VCaP (cell line): ENCODE results near the gene USP6NL.

Experiments used
- H3K27ac ChIP-seq: fragments of 450-650 bp; 2 replicates; pipeline ENCODE4 v1.5.1; 2017
- TF ChIP-seq, protein P1 (sequence below): fragments of 450-650 bp; conservative IDR thresholded peaks from 2 replicates; pipeline ENCODE4 v1.5.1; 2017; ENCODE audit warnings: mild to moderate bottlenecking, moderate library complexity

The USP6NL gene

DNA sequence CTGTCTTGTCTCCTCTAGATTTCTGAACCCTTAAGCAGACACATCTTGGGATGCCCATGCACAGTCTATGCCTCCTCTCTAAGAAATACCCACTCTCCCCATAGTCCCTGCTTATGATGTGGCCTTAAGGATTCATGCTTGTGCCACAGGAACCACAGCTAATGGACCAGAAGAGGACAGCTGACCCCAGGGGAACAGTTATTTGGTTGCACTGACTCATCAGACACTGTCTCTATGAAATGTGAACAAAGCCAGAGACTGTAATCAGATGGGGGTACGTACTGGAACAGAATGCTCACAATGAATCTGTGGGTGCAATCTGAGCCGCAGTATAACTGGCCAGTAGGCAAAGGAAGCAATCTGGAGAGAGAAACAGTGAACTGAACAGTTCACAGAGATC is 121.9 kb downstream of the USP6NL start:
- TF ChIP-seq, protein P1, sequence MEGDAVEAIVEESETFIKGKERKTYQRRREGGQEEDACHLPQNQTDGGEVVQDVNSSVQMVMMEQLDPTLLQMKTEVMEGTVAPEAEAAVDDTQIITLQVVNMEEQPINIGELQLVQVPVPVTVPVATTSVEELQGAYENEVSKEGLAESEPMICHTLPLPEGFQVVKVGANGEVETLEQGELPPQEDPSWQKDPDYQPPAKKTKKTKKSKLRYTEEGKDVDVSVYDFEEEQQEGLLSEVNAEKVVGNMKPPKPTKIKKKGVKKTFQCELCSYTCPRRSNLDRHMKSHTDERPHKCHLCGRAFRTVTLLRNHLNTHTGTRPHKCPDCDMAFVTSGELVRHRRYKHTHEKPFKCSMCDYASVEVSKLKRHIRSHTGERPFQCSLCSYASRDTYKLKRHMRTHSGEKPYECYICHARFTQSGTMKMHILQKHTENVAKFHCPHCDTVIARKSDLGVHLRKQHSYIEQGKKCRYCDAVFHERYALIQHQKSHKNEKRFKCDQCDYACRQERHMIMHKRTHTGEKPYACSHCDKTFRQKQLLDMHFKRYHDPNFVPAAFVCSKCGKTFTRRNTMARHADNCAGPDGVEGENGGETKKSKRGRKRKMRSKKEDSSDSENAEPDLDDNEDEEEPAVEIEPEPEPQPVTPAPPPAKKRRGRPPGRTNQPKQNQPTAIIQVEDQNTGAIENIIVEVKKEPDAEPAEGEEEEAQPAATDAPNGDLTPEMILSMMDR = no peak
- no peak overlapping the region for H3K27ac ChIP-seq

DNA sequence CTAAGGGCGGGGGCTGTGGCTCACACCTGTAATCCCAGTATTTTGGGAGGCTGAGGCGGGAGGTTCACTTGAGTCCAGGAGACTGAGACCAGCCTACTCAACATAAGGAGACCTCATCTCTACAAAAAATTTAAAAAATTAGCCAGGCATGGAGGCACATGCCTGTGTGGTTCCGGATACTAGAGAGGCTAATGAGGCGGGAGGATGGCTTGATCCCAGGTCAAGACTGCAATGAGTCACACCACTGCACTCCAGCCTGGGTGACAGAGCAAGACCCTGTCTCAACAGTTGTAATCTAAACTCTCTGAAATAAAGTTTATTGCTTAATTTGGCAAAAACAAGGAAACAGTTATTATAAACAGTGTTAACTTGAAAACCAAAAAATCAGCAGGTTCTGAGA is 123.3 kb downstream of the USP6NL start:
- TF ChIP-seq, protein P1 = no peak
- H3K27ac ChIP-seq = no peak overlapping the region

DNA sequence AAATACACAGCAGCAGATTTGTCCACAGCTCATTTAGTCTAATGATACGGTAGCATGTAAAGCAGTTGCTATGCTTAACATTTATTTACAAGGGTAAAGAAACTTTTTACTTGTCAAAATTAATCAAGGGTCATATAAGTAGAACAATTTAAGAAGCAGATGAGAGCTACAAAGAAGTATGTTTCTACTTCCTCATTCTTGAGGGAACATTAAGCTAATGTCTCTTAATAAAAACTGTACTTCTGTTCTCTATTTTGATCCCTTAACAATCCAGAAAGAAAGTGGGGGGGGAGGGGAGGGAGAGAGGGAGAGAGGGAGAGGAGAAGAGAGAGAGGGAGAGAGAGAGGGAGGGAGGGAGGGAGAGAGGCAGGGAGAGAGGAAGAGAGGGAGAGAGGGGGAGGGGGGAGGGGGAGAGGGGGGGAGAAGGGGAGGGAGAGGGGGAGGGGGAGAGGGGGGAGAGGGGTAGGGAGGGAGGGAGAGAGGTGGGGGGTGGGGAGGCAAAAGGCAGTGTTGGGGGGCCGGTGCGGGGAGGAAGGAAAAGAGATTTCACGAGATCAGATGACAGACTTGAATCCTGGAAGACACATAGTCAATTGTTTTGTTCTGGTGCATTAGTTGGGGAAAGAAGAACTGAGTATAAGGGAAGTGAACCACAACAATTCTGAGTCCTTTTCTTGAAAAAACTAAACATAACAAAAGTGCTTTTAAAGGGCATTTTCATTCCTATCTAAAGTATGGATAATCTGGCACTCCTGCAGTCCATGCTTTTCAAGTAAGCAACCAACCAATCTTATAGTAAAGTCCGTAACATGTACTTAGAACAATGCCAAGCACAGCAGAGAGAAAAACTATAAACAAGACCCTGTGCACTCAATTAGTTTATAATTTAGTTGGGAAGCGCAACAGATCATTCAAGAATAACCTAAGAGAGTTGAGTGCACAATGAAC is 128.0 kb downstream of the USP6NL start:
- H3K27ac ChIP-seq = no peak overlapping the region
- TF ChIP-seq, protein P1 = no peak

DNA sequence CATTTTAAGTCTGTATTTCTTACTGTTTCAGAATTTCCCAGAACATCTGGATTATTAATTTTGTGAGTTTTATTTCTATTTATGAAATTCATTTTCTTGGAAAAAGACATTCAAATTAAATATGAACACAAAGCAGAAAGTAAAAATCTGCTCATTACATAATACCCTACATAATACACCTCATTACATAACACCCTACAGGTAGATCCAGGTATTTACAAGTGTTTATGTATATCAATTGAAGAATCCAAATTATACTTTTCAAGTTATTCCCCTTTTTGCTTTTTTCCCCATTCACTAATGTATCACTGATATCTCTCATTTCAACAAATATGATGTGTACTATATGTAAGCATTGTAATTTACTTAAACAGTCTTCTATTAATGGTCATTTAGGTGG is 129.1 kb downstream of the USP6NL start:
- H3K27ac ChIP-seq = no peak overlapping the region
- TF ChIP-seq, protein P1 = no peak

DNA sequence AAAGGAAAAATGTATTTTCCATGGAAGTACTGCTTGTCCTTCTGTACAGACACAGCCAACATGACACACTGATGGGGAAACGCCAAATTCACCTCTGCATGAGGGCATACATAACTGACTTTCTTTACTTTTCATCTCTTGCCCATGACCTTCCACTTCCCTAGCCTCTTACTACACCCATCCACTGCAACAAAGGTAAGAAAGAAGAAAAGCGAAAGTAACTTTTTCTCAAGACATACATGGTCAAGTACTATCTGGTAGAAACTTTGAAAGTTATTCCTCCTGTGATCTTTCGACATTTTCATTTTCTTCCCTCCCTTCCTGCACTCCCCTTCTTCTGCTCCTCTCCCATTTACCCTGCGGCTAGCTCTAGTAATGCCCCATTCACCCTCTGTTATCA is 130.8 kb downstream of the USP6NL start:
- TF ChIP-seq, protein P1 = no peak
- no peak overlapping the region for H3K27ac ChIP-seq

DNA sequence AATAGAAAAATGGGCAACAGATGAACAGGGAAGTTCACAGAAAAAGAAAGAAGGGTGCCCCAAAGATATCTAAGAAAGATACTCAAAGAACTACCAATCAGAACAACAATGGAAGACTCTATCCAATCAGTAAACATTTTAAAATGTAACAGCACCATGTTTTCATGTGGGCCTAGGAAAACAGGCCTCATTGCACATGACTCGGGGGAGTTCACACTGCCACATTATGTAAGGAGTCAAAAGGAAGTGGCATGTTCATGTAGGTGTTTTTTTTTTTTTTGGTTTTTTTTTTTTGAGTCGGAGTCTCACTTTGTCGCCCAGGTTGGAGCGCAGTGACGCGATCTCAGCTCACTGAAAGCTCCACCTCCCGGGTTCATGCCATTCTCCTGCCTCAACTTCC is 132.2 kb downstream of the USP6NL start:
- H3K27ac ChIP-seq = no peak overlapping the region

DNA sequence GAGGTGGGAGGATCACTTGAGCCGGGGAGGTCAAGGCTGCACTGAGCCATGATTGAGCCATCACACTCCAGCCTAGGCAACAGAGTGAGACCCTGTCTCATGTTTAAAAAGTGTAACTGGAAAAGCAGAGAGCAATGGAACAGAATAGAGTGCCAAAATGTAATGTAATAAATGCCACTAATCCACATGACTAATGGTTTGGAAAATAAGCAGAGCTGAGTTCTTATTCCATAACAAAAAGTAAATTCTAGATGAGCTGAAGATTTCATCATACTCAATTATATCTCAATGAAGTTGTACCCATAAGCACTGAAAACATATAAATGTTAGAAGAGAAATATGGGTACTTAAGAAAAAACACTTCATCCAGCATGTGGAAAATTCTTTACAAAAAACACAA is 132.6 kb downstream of the USP6NL start:
- TF ChIP-seq, protein P1 = no peak
- H3K27ac ChIP-seq = no peak overlapping the region

More for the DNA sequence above, 132.2 kb downstream of the USP6NL start:
- TF ChIP-seq, protein P1 = no peak
